Left lobe of liver (tissue), 2 donors: Measurements from ENCODE around the gene ZFYVE28. TPM values are rescaled to one million over a fixed set of nuclear protein-coding genes. Genes with fewer than 3 reads are reported as not detected.
"Not testable (repeated sequence)": the region's sequence is repeated elsewhere in the genome, so short reads cannot be mapped to it uniquely, and the experiment has no call there.

Source experiments
- ATAC-seq: fragments of 200-7000 bp; cut with Tn5 transposase; one replicate; pipeline ENCODE4 v1.9.1; 2020; ENCODE audit warnings: mild to moderate bottlenecking, moderate library complexity
- DNase-seq: peaks from one replicate; pipeline ENCODE4 v3.0.0-alpha.2; 2020; ENCODE audit warnings: low spot score
- total RNA-seq: library from RNA; stranded (reverse); gene quantifications from one replicate; pipeline ENCODE4 v1.2.1, GENCODE V29; 2021
- donor health status: DM: no; HTN: no; CAD: no; lungs with moderate emphysema.
- donor health status: DM: no; HTN: yes; CAD: no.

Gene ZFYVE28
- total RNA-seq, 1 donor from 2014 or later = 12.7 TPM

DNA sequence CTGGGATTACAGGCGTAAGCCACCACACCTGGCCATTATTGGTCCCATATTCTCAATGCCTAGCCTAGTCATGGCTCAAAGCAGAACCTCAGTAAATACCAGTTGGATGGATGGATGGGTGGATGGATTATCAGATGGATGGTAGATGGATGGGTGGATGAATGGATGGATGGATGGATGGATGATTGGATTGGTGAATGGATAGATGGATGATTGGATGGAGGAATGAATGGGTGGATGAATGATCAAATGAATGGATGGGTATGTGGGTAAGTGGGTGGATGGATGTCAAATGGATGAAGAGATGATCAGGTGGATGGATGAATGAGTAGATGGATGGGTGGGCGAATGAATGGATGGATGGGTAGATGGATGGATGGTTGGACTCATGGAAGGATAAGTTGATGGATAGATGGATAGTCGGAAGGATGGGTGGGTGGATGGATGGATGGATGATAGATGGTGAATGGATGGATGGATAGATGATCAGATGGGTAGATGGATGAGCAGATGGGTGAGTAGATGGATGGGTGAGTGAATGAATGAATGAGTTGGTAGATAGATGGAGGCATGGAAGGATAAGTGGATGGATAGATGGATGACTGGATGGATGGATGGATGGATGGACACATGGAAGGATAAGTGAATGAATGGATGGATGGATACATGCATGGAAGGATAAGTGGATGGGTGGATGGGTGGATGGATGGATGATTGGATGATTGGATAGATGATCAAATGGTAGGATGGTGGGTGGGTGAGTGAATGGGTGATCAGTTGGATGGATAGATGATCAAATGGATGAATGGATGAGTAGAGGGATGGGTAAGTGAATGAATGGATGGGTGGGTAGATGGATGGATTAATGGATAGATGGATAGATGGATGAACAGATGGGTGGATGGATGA lies 28.5 kb upstream of the ZFYVE28 start:
- no peak for ATAC-seq
- DNase-seq = no peak

DNA sequence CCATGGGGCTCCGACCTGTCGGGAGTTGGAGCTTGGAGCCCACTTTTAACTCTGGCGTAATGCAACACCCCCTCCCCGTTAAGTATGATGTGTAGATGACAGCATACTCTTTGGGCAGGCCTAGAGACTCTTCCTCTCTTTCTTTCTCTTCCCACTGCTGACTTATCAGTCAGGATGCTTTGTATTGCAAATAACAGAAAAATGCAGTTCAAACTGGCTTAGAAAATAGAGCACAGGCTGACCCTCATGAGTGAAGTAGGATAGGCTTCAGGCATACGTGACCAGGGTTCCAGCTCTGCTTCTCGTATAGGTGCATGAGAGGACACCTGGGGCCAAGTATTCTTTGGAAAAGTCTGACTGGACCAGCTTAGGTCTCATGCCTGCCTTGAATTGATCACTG lies 27.1 kb upstream of the ZFYVE28 start:
- ATAC-seq (no peak), DNase-seq (no peak)

DNA sequence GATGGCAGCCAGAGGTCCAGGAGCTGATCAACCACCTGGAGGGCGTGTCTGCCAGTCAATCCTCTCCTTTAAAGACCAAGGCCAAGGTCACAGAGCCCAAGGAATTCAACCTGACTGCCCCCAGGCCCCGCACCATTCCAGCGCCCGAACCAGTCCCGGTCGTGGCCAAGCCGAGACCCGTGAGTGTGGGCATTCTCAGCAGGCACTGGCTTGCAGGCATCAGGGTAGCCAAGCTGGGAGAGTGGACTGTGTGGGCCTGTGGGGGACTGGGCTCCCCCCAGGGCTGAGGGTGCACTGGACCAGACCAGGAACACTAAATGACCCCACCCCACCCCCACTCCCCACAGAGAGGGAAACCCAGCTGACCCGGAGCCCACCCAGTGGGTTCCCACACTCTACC lies 26.7 kb upstream of the ZFYVE28 start:
- no peak for DNase-seq
- ATAC-seq = no peak

DNA sequence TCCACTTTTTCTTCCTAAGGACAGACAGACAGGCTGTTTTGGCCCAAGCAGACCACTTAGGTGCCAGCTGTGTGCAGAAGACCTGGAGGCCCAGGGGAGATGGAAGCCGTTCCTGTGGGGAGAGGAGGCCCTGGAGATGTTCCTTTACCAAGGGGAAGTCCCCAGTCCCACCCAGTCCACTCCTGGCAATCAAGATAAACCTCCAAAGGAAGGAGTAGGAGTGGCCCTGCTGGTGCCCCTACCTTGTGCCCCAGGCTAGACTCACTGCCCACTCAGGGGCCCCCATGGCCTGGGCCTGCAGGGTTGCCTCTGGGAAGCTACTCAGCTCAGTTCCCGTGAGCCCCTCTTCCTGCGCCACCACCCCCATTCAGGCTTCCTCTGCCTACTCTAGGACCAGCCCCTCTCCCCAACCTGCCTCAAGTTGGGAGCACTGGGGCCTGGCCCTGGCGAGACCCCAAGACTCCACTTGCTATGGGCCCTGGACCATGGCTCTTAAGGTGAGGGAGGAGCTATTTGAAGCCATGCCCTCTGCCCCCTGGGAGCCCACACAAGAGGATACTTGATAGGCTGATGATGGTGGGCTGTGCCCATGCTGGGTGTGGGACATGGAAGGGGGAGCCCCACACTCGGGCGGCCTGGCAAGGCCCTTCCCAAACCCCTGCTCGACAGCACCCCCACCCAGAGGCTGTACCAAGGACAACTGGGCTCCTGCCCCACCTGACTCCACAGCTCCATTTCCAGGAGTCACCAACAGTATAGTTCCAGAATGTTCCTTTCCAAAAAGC lies 25.7 kb upstream of the ZFYVE28 start:
- DNase-seq (no peak), ATAC-seq (no peak)

DNA sequence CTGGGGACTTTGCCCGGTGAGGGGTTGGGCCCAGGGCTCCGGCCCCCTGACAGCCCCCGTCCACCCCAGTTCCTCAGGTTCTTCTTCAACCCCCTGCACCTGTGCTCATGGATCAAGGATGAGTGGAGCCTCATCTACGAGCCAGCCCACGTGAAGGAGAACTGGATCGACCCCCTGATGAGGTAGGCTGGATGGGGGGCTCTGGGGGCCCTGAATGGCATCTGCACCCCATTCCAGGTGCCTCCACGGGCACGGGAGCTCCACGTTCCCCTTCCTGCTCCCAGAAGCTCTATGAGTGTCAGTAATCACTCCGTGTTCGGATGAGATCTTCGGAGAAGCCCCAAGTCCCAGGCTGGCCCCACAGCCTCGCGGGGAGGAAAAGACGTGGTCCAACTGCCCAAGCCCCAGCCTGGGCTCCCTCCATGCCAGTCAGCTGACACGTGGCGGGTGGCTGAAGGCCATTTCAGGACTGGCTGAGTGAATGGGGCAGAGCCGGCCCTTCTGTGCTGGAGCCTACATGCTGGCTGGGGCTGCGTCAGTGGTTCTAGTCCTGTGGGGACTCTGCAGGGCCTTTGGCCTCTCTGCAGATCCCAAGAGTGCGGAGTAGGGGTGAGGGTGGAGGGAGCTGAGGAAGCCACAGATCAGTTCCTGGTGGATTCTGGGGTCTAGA lies 24.8 kb upstream of the ZFYVE28 start:
- no peak for ATAC-seq
- DNase-seq = no peak

DNA sequence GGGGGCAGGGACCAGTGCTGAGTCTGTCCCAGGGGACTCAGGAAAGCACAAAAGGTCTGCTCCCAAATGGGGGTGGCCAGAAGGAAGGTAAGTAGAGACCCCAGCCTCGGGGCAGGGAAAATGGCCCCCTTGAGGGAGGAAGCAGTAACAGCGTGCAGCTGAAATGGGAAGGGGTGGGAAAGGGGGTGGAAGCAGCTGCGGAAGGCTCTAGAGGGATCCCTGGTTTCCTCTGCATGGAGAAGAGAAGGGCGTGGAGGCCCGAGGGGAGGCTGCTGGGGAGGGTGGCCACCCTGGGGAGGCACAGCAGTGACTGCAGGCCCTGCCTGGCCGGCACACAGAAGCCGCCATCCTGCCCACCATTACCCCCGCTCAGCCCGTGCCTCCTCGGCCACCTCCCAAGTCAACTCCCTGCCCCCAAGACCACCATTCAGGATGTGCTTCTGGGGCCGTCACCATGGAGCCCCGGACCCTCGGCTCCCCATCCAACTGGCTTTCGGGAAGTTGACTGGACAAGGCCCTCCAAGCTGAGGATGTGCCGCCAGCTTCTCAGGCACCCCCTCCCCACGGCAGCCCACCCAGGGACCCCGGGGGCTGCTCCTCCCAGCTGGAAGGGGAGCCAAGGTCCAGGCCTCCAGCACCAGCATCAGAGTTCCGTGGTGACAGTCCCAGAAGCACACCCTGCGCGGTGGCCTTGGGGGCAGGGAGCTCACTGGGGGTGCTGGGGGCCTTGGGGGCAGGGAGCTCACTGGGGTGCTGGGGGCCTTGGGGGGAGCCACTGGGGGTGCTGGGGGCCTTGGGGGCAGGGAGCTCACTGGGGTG lies 23.9 kb upstream of the ZFYVE28 start:
- ATAC-seq (no peak), DNase-seq (no peak)

DNA sequence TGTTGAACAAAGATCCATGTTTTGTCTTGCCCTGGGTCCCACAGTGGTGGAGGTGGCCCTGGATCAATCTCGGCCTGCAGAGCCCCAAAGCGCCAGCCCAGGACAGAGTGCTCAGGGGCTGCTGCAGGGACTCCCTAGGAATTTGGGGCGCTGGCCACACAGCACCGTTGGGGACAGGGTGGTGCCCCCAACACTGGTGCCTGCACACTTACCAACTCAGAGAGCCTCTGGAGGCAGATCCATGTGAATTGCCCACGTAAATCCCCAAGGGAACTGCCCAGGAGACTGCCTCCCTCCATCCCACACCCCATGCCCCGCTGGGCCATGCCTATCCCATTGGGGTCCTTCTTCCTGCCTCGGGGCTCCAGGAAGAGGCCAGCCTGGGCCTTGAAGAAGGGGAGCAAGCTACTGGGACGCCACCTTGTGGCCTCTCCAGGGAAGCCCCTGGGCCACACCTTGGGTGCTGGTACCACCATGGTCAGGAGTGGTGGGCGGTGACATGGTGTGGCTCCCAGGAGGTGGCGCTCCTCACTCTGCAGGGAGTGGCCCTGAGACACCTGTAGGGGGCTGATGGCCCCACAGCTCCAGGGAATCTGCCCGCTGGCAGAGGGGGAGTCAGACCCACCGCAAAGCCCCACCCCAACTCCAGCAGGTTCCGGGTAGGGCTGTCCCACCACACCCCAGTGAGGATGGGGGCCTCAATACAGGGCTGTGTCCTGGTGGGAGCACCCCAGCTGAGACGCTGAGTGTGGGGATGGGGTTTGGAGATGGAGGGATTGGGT lies 23.1 kb upstream of the ZFYVE28 start:
- peak; percentile 86 for ATAC-seq
- no peak for DNase-seq

DNA sequence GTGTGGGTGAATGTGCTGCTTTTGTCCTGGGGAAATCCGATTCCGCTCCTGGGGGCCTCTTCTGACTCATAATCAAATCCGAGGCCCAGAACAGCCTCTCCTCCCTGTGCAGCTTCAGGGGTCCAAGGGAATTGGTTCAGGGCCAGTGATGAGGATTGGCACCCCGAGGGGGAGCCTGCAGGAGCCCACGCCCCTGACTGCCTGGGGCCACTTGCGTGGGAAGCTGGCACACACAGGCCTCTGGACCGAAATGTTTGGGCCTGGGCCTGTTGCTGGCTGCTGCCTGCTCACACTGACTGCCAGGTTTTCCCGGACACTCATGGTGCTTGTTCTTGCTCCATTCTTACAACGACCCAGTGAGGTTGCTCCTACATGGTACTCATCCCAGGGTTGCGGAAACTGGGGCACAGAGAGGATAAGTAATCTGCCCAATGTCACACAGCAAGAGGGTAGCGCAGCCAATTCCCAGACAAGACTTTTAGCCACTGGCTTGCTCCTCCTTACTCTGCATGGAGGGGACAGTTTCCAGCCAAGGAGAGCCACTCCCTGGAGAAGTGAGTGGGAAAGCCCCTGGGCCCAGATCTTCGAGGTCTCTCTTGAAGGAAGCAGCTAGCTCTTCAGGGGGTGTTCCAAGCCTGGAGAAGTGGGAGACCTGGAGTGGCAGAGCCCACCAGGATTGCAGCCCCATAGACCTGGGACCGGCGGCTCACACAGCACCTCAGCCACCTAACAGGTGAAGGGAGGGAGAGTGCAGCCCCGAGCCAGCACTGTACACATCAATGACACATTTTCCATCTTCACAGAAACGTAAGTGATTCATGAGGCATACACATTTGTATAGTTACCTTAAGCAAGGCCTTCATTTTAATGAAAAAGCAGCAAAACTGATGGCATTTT lies 20.6 kb upstream of the ZFYVE28 start:
- DNase-seq = no peak
- ATAC-seq = no peak

DNA sequence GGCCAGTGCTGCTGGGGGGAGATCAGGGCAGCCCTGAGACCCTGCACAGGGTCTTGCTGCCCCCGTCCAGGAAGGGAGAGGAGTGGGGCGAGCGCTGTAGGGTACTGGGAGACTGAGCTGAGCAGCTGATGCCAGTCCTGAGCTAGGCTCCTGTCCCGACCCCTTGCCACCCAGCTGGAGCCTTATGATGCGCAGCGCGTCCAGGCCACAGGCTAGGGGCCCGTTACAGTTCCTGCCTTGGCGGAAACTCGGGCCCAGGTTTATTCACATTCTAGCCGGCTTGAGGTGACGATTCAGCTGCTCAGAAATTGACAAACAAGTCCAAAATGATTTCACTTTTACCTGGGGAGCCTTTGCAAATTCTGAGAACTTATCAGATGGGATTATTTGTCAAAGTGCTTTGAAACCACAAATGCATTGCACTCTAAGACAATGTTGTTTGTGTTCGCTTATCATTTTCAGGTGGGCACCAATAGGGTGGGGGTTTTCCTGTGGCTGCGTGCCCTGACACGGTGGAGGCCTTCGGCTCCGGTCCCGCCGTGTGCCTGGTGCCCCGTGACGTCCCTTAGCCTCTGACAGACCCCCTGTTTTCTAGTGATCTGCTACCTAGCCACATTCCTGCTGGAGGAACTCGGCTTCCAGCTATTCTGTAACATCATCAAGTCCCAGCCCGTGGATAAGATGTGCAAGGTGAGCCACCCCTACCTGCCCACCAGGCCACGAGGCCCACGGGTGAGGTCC lies 19.2 kb upstream of the ZFYVE28 start:
- no peak for DNase-seq
- no peak for ATAC-seq

DNA sequence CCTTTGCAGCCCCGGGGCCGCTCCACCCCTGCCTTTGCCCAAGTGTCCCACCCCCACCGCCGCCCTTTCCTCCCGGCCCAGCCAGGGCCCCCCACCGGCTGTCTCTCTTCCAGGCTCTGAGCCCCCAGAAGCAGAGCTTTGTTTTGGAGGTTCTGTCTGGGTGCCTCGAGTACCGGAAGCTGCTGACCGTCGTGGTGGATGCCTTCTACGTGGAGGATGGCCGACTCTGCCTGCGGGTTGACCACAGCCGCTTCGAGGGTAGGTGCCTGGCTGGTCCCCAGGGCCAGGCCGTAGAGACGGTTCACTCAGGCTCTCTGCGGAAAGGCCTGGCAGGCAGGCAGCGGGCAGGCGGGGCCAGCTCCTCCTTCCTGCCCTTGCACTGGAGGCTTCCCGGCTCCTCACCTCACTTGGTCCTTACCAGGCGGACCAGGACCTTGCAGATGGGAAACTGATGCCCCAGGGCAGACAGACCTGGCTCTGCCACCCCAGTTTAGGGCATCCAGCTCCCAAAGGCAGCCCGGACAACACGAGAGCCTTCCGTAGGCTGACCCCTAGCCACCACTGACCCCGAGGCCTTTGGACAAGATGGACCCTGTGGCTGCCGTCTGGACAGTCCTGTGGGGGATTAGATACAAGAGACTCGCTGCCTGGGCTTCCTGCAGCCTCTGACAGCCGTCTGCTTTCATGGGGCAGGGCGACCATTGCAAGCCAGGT lies 18.5 kb upstream of the ZFYVE28 start:
- DNase-seq = no peak
- no peak for ATAC-seq

DNA sequence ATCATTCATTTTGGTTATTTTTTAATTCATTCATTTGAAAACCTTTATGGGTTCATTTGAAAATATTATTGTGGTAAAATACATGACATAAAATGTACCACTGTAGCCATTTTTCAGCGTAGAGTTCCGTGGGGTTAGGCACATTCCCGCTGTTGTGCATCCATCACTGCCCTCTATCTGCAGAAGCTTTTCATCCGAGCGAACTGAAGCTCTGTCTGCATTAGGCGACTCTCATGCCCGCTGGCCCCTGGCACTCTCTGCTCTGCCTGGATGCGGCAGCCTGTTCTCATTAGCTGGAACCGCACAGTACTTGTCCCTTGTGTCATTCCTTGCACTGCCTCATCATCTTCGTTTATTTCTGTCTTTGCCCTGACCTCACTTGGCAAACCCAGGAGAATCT lies 17.9 kb upstream of the ZFYVE28 start:
- no peak for DNase-seq
- ATAC-seq = peak; percentile 55

DNA sequence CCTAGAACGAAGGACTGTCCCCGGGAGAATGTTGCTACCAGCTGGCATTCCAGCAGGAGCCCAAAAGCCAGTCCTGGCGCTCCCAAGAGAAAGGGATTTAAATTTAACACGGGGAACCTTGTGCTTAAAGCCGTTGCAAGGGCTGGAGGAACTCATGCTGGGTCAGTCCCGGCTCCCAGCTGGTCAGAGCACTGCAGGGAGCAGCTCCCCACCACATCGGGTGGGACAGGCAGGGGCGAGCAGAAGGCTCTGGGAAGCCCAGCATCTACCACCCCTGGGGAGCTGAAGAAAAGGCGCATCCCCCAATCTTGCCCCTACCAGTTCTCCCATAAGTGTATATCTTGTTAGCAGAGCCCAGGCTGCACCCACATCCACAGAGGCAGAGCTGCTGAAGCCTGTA lies 16.0 kb upstream of the ZFYVE28 start:
- DNase-seq = no peak
- ATAC-seq = no peak

DNA sequence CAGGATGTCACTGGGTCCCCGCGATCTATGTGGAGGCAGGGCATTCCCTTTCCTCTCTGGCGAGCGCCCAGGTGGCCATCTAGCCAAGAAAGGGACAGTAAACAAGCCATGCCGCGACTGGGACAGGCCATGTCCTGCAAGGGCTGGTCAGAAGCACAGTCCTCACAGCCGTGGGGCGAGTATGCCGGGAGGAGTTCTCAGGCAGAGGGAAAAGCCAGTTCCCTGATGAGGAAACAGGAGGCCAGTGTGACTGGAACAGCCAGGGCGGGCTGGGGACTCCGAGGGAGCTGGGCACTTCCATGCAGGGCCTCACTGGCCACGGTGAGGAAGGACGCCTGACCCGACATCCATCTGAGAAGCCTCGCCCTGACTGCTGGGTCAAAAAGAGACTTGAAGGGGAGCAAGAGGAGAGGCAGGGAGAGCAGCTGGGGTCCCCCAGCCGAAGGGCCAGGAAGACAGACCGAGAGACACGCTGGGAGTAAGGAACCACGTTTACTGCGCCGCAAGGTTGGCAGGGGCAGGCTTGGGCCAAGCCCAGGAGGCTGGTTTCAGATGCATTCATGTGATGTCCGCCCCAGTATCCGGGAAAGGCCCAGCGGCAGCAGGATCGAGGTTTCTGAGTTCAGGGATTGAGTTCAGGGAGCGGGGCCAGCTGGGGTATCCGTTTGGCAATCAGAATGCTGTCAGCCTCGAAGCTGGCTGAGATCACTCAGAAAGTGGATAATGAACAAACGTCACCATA lies 15.3 kb upstream of the ZFYVE28 start:
- no peak for DNase-seq
- no peak for ATAC-seq

DNA sequence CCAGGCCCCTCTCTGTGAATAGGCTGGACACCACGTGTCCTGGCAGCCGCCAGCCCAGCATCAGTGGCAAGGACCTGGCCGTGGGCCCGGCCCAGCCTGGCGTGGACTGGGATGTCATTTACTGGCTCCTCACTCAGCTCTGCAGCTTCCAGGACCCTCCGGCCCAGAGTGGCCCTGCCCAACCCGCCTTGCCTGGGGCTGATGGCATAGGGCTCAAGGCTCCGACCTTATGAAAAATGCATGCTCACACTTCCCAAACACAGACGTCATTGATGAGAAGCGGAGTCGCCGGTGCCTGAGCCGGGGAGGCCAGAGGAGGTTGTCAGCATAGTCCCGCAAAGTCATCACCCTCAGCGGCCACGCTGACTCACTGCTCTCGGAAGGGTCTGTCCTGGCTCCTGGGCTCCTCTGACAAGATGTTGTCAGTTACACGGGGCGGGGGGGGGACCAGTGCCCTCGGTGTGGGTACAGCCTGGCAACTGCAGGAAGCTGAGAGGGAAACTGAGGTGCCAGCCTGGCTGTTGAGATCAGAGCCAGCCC lies 14.6 kb upstream of the ZFYVE28 start:
- ATAC-seq = no peak
- DNase-seq = no peak

DNA sequence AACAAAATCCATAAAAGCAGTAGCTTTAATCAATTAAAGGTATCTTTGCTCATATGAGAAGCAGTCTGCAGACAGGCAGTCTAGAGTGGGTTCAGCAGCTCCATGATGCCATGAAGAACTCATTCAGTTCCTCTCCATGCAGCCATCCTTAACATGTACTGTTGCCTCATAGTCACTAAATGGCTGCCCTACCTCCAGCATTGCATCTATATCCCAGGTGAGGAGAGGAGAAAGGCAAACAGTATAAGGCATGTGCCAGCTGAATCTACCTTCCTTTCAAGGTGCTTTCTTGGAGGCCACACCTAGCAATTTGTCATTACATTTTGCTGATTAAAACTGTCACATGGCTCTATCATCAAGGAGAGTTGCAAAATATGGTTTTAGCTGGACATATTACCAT lies 13.6 kb upstream of the ZFYVE28 start:
- ATAC-seq = no peak
- no peak for DNase-seq

DNA sequence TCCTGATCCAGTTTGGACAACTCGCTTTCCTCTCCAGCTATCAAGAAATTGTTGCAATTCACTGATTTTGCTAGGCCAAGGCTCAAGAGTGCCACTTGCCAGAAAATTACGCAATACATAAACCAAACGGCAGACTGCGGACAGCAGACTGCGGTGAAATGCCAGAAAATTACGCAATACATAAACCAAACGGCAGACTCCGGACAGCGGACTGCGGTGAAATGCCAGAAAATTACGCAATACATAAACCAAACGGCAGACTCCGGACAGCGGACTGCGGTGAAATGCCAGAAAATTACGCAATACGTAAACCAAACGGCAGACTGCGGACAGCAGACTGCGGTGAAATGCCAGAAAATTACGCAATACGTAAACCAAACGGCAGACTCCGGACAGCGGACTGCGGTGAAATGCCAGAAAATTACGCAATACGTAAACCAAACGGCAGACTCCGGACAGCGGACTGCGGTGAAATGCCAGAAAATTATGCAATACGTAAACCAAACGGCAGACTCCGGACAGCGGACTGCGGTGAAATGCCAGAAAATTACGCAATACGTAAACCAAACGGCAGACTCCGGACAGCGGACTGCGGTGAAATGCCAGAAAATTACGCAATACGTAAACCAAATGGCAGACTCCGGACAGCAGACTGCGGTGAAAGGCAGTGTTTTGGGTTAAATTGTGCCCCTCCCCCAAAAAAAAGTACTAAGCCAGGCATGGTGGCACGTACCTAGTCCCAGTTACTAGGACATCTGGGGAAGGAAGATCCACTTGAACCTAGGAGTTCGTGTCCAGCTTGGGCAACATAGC lies 11.7 kb upstream of the ZFYVE28 start:
- DNase-seq, ATAC-seq: not testable (repeated sequence)
